ENCODE results near the gene OR8J3. TPM values are rescaled to one million over a fixed set of nuclear protein-coding genes. Genes with fewer than 3 reads are reported as not detected.

Gene OR8J3
- total RNA-seq, 1 experiment from 2014 or later = not detected

- H2BK12ac ChIP-seq (ENCODE audit: insufficient read length, low read depth, low read length) = no peak overlapping the region
- Mint-ChIP-seq H3K27me3 (ENCODE audit: low read depth) (no peaks in the 10 kb centered on the region), H3K27ac (no peak overlapping the region), H3K4me1 (no peaks in the 10 kb centered on the region; a peak in 1 of 4 replicates), H3K36me3 (ENCODE audit: insufficient read depth in 1 of 3, low read depth in 3 of 3) (no peaks in the 10 kb centered on the region), H3K9me3 (peaks cover 0 to 4% of the 10 kb centered on the region in 2 experiments; a peak in 1 of 5 replicates), H3K4me3 (no peak overlapping the region)
- H4K5ac ChIP-seq (ENCODE audit: insufficient read length, low read depth, low read length) = no peak overlapping the region
- H4K8ac ChIP-seq (replicated peaks; ENCODE audit: insufficient read length, low read depth, low read length) = no peak overlapping the region
- H2BK5ac ChIP-seq (ENCODE audit: insufficient read length, low read length) = no peak overlapping the region
- H2BK15ac ChIP-seq (ENCODE audit: low read depth, low read length) = no peak overlapping the region
- H3K23me2 ChIP-seq (ENCODE audit: insufficient read length, low read depth, low read length, poor library complexity, severe bottlenecking) = no peaks in the 10 kb centered on the region
- TF ChIP-seq CTCF (conservative IDR thresholded peaks at IDR 0.05) = no peak
- H3K79me1 ChIP-seq (ENCODE audit: insufficient read depth, low read depth, low read length, poor library complexity, severe bottlenecking) = no peaks in the 10 kb centered on the region
- H3K23ac ChIP-seq (ENCODE audit: insufficient read length, low read depth, low read length) = no peak overlapping the region
- H3T11ph ChIP-seq (ENCODE audit: low read length) = no peak overlapping the region
- no peak overlapping the region for H2BK20ac ChIP-seq (ENCODE audit: low read depth, low read length, poor library complexity, severe bottlenecking)
- DNase-seq = no peak
- H3K4me2 ChIP-seq (ENCODE audit: insufficient read depth, insufficient read length, low read length) = no peak overlapping the region
- H3K27me3 ChIP-seq (ENCODE audit: insufficient read depth, low read length) = no peaks in the 10 kb centered on the region
- no CpG with 5 or more reads among the region's 3 CpGs for WGBS (ENCODE audit: extremely low coverage, insufficient read length, low lambda C conversion rate)
- no peak overlapping the region for H2AK5ac ChIP-seq (ENCODE audit: insufficient read length, low read length)
- no peaks in the 10 kb centered on the region for H3K4me1 ChIP-seq (ENCODE audit: insufficient read depth, low read length)
- H2AFZ ChIP-seq (ENCODE audit: low read length) = no peak overlapping the region
- H2BK120ac ChIP-seq (ENCODE audit: low read depth, low read length, poor library complexity, severe bottlenecking) = no peak overlapping the region
- H3K4ac ChIP-seq (ENCODE audit: low read depth, low read length) = no peak overlapping the region
- no peak overlapping the region for H3K18ac ChIP-seq (ENCODE audit: insufficient read length, low read depth, low read length)
- no peak overlapping the region for H3K14ac ChIP-seq (ENCODE audit: insufficient read depth, low read length)
- no peaks in the 10 kb centered on the region for H3K9me3 ChIP-seq (ENCODE audit: control insufficient read depth, low read depth, low read length)
- H3K56ac ChIP-seq (ENCODE audit: insufficient read length, low read depth, low read length) = no peak overlapping the region
- H3K9ac ChIP-seq (ENCODE audit: extremely low read depth, insufficient read length, low read length) = no peak overlapping the region
- H4K20me1 ChIP-seq (ENCODE audit: control insufficient read depth, insufficient read depth, insufficient read length) = no peaks in the 10 kb centered on the region
- H3K27ac ChIP-seq (ENCODE audit: insufficient read length, low read depth, low read length) = no peak overlapping the region
- no peak overlapping the region for H4K91ac ChIP-seq (ENCODE audit: insufficient read length, low read depth, low read length)
- H3K79me2 ChIP-seq (ENCODE audit: insufficient read depth, low read length) = no peaks in the 10 kb centered on the region
Measured at GRCh38 chr11:56089697-56090096, 50.3 kb downstream of the OR8J3 start.

Other genes with a start within 250 kb of the OR8J3 start
- not detected in 2 replicates for gene OR5W2, start 225.6 kb downstream of the OR8J3 start, total RNA-seq (2021)
- gene OR5I1, start 203.8 kb downstream of the OR8J3 start, total RNA-seq (2021) = not detected in 2 replicates
- not detected in 2 replicates for gene OR10AG1, start 170.3 kb downstream of the OR8J3 start, total RNA-seq (2021)
- not detected in 2 replicates for gene OR5F1, start 145.6 kb downstream of the OR8J3 start, total RNA-seq (2021)
- not detected in 2 replicates for gene OR5AS1, start 112.5 kb downstream of the OR8J3 start, total RNA-seq (2021)
- not detected in 2 replicates for gene OR8I2, start 46.9 kb downstream of the OR8J3 start, total RNA-seq (2021)
- not detected in 2 replicates for gene OR8H2, start 36.5 kb downstream of the OR8J3 start, total RNA-seq (2021)
- not detected in 2 replicates for gene OR8H3, start 17.8 kb downstream of the OR8J3 start, total RNA-seq (2021)
- not detected in 2 replicates for gene OR8K5, start 20.1 kb upstream of the OR8J3 start, total RNA-seq (2021)
- not detected in 2 replicates for gene OR5J2, start 36.4 kb upstream of the OR8J3 start, total RNA-seq (2021)
- gene OR5T2, start 94.1 kb upstream of the OR8J3 start, total RNA-seq (2021) = not detected in 2 replicates
- not detected in 2 replicates for gene OR5T3, start 112.1 kb upstream of the OR8J3 start, total RNA-seq (2021)
- not detected in 2 replicates for gene OR5T1, start 134.0 kb upstream of the OR8J3 start, total RNA-seq (2021)
- gene OR8H1, start 152.1 kb upstream of the OR8J3 start, total RNA-seq (2021) = not detected in 2 replicates
- not detected in 2 replicates for gene OR8K3, start 174.9 kb upstream of the OR8J3 start, total RNA-seq (2021)
- not detected in 2 replicates for gene OR8K1, start 205.8 kb upstream of the OR8J3 start, total RNA-seq (2021)
- not detected in 2 replicates for gene OR8J1, start 214.1 kb upstream of the OR8J3 start, total RNA-seq (2021)
- gene OR8U1, start 235.4 kb upstream of the OR8J3 start, total RNA-seq (2021) = not detected in 2 replicates

All from H9 (cell line).